ENCODE results near the gene RPS10. TPM values are rescaled to one million over a fixed set of nuclear protein-coding genes. Genes with fewer than 3 reads are reported as not detected.

The RPS10 gene
- polyA plus RNA-seq, 4 donors = 2,052 to 4,302 (median 2,586) TPM

DNA sequence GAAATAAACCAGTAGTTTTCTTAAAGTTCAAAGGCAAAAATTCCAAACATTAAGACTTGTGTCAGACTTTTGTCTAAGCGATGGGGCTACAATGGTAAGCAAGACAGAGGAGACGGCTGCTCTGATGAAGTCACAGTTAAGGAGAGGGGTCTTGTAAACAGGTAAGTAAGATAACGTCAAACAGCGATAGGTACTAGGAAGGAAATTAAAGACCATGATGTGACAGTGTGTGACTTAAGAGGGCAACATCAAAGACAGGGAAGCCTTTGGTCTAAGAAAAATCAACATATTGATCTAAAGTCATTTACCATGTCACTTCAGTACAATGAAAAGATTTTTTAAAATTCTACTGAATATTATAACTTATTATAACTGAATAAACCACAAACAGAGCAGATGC, 56.5 kb downstream of the RPS10 start:
- DNase-seq = no peak
- H3K9me3 ChIP-seq (ENCODE audit: control insufficient read depth in 2 of 2, insufficient read depth in 1 of 2, low read depth in 1 of 2, low read length in 1 of 2) = no peaks in the 10 kb centered on the region
- H3K4me1 ChIP-seq (ENCODE audit: control insufficient read depth in 3 of 3, insufficient read depth in 2 of 3, low read depth in 1 of 3, low read length in 2 of 3) = no peaks in the 10 kb centered on the region
- no peak overlapping the region for H3K27ac ChIP-seq (ENCODE audit: low read depth in 1 of 3, low read length in 2 of 3)
- H3K4me3 ChIP-seq (ENCODE audit: low read depth in 1 of 3, low read length in 3 of 3) = no peak overlapping the region
- H3K27me3 ChIP-seq (ENCODE audit: control insufficient read depth in 3 of 3, insufficient read depth in 3 of 3, low read length in 3 of 3) = no peaks in the 10 kb centered on the region
- H3K36me3 ChIP-seq (ENCODE audit: control insufficient read depth in 3 of 3, insufficient read depth in 2 of 3, low read depth in 1 of 3, low read length in 3 of 3) = peaks cover 0 to 4% (median 0%) of the 10 kb centered on the region in 3 donors
- 84 to 92% (median 88%) methylated on average over 4 of the region's 4 CpGs for WGBS, 3 donors
- no peak for FAIRE-seq

Other genes starting within 250 kb of the RPS10 start
- gene HMGA1, start 189.2 kb downstream of the RPS10 start, polyA plus RNA-seq = 100 to 1,000 TPM in 3 of 4 donors, 10 to 100 TPM in 1; 77.6 to 476 (median 170) TPM
- 10 to 100 TPM in 3 of 4 donors, 1 to 10 TPM in 1; 9.3 to 27.3 (median 21.5) TPM for gene SMIM29, start 177.1 kb downstream of the RPS10 start, polyA plus RNA-seq
- gene NUDT3, start 33.4 kb downstream of the RPS10 start, polyA plus RNA-seq = 10 to 100 TPM in 2 of 4 donors, 1 to 10 TPM in 2; 6.5 to 13.4 (median 9.2) TPM
- gene PACSIN1, start 40.0 kb upstream of the RPS10 start, polyA plus RNA-seq = 1 to 10 TPM in 1 of 4 donors, under 1 TPM in 1, not detected in 2; 0.19 to 1.6 TPM
- gene SPDEF, start 130.3 kb upstream of the RPS10 start, polyA plus RNA-seq = 10 to 100 TPM; 10.9 to 20.6 (median 16.7) TPM